Fibroblast of skin of abdomen (primary cell): ENCODE measurements around the gene OR10P1.
A peak's percentile ranks its signal among the peaks of the same experiment; 100 is the strongest.

Experiments
- DNase-seq: peaks from one replicate; pipeline ENCODE4 v3.0.0-alpha.2; 2013

OR10P1 gene

GRCh38 chr12:55652352-55652751 is 15.7 kb downstream of the OR10P1 start:
- DNase-seq: no peak

- no peak for DNase-seq
Measured at GRCh38 chr12:55653031-55653430, 16.3 kb downstream of the OR10P1 start.

- DNase-seq: no peak
Measured at GRCh38 chr12:55654511-55655214, 18.0 kb downstream of the OR10P1 start.

GRCh38 chr12:55657212-55657611 is 20.5 kb downstream of the OR10P1 start:
- DNase-seq: no peak

- no peak for DNase-seq
Measured at GRCh38 chr12:55658212-55658611, 21.5 kb downstream of the OR10P1 start.

GRCh38 chr12:55658635-55659391 is 22.1 kb downstream of the OR10P1 start:
- DNase-seq: no peak

GRCh38 chr12:55659486-55660385 is 23.0 kb downstream of the OR10P1 start:
- peak; percentile 6 for DNase-seq

- DNase-seq: no peak
Measured at GRCh38 chr12:55663391-55663790, 26.7 kb downstream of the OR10P1 start.

- no peak for DNase-seq
Measured at GRCh38 chr12:55664826-55665225, 28.1 kb downstream of the OR10P1 start.

- no peak for DNase-seq
Measured at GRCh38 chr12:55666508-55666907, 29.8 kb downstream of the OR10P1 start.

- no peak for DNase-seq
Measured at GRCh38 chr12:55670276-55670675, 33.6 kb downstream of the OR10P1 start.

GRCh38 chr12:55671746-55672145 is 35.1 kb downstream of the OR10P1 start:
- DNase-seq: no peak

- no peak for DNase-seq
Measured at GRCh38 chr12:55673638-55674037, 36.9 kb downstream of the OR10P1 start.

- no peak for DNase-seq
Measured at GRCh38 chr12:55675666-55676065, 39.0 kb downstream of the OR10P1 start.

GRCh38 chr12:55676707-55677106 is 40.0 kb downstream of the OR10P1 start:
- no peak for DNase-seq

- DNase-seq: no peak
Measured at GRCh38 chr12:55679691-55680090, 43.0 kb downstream of the OR10P1 start.

- peak; percentile 20 for DNase-seq
Measured at GRCh38 chr12:55681142-55682077, 44.7 kb downstream of the OR10P1 start.

GRCh38 chr12:55682087-55682796 is 45.5 kb downstream of the OR10P1 start:
- no peak for DNase-seq

- no peak for DNase-seq
Measured at GRCh38 chr12:55683676-55684075, 47.0 kb downstream of the OR10P1 start.

- DNase-seq: no peak
Measured at GRCh38 chr12:55684761-55685370, 48.2 kb downstream of the OR10P1 start.

- no peak for DNase-seq
Measured at GRCh38 chr12:55685671-55686070, 49.0 kb downstream of the OR10P1 start.
